Choroid plexus epithelial cell (primary cell): Measurements from ENCODE around the gene RBM20.

Source experiments
- DNase-seq: peaks from one replicate; pipeline ENCODE4 v3.0.0-alpha.2; 2010; ENCODE audit warnings: low read depth
- H3K4me3 ChIP-seq: 2 replicates; pipeline ENCODE4 v1.5.1; 2011; ENCODE audit warnings: low read depth, mild to moderate bottlenecking, control low read depth, low read length, moderate library complexity
- CTCF ChIP-seq: conservative IDR thresholded peaks from 2 replicates; pipeline ENCODE4 v1.5.1; 2011; ENCODE audit warnings: low read depth, mild to moderate bottlenecking, control low read depth, inconsistent platforms, low read length, moderate library complexity

Gene RBM20

GRCh38 chr10:110650265-110650668 is 6.1 kb downstream of the RBM20 start:
- DNase-seq: no peak
- TF ChIP-seq CTCF: no peak
- no peak overlapping the region for H3K4me3 ChIP-seq

GRCh38 chr10:110651044-110651958 is 7.2 kb downstream of the RBM20 start:
- peak overlapping the region; percentile 18 for H3K4me3 ChIP-seq
- peak; percentile 87 for DNase-seq
- peak; percentile 20 for TF ChIP-seq CTCF

GRCh38 chr10:110652475-110653118 is 8.5 kb downstream of the RBM20 start:
- H3K4me3 ChIP-seq: no peak overlapping the region
- no peak for DNase-seq
- no peak for TF ChIP-seq CTCF

GRCh38 chr10:110655320-110655719 is 11.2 kb downstream of the RBM20 start:
- H3K4me3 ChIP-seq: no peak overlapping the region
- no peak for TF ChIP-seq CTCF
- no peak for DNase-seq

GRCh38 chr10:110656612-110657011 is 12.5 kb downstream of the RBM20 start:
- no peak for DNase-seq
- TF ChIP-seq CTCF: no peak
- no peak overlapping the region for H3K4me3 ChIP-seq

GRCh38 chr10:110657973-110658691 is 14.0 kb downstream of the RBM20 start:
- DNase-seq: no peak
- no peak for TF ChIP-seq CTCF
- H3K4me3 ChIP-seq: no peak overlapping the region
